HAP-1 (cell line): Measurements from ENCODE around the gene FASTKD3.

Source experiments
- DNase-seq, 2 experiments: peaks; one replicate each; pipeline ENCODE4 v3.0.0-alpha.2; 2016 to 2020; ENCODE audit warnings: low spot score in 2 of 2
- H3K27me3 ChIP-seq: fragments of 250-450 bp; sonication (Bioruptor Pico); 2 replicates; pipeline ENCODE4 v1.5.1; 2020; ENCODE audit warnings: low read depth, mild to moderate bottlenecking, moderate library complexity
- H3K36me3 ChIP-seq: fragments of 250-450 bp; sonication (Bioruptor Pico); replicated peaks from 2 replicates; pipeline ENCODE4 v1.5.1; 2020; ENCODE audit warnings: mild to moderate bottlenecking
- H3K4me1 ChIP-seq: fragments of 250-450 bp; sonication (Bioruptor Pico); 2 replicates; pipeline ENCODE4 v1.5.1; 2020; ENCODE audit warnings: mild to moderate bottlenecking
- H3K4me3 ChIP-seq: fragments of 250-450 bp; sonication (Bioruptor Pico); 2 replicates; pipeline ENCODE4 v1.5.1; 2020; ENCODE audit warnings: mild to moderate bottlenecking, moderate library complexity
- H3K9me3 ChIP-seq: fragments of 250-450 bp; sonication (Bioruptor Pico); 2 replicates; pipeline ENCODE4 v1.5.1; 2020; ENCODE audit warnings: mild to moderate bottlenecking, moderate library complexity
- in situ Hi-C: fragments of 300-500 bp; cut with MboI; formaldehyde crosslinking; loops from 3 replicates; pipeline ENCODE4 v1.14.3; 2020; ENCODE audit warnings: low sequenced_read_pairs, inconsistent platforms, mixed read lengths

The FASTKD3 gene

DNA sequence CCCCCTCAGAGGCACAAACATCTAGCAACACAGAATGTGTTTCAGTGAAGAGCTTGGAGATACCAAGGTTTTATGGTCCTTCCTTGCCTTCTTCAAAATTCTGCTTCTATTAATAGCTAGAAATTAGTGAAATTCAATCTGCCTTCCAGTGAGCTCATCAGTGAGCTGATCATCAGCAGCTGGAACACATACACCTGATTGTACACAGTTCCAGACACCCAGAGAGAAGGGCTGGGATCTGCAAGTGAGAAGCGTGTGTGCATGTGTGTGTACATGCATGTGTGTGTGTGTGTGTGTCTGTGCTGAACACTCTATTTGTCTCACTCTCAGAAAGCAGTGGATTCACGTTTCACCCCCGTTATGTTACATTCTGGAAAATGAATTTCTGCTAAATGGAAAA, 46.4 kb downstream of the FASTKD3 start:
- Histone ChIP-seq H3K36me3 (no peaks in the 10 kb centered on the region), H3K4me3 (no peak overlapping the region), H3K4me1 (no peaks in the 10 kb centered on the region), H3K27me3 (peaks cover 5% of the 10 kb centered on the region), H3K9me3 (no peaks in the 10 kb centered on the region)
- in situ Hi-C loops = no loop called here
- no peak for DNase-seq

- Histone ChIP-seq H3K4me1 (peaks cover 2% of the 10 kb centered on the region; the same call in 1 of the 2 replicates), H3K9me3 (no peaks in the 10 kb centered on the region), H3K36me3 (no peaks in the 10 kb centered on the region), H3K4me3 (no peak overlapping the region), H3K27me3 (no peaks in the 10 kb centered on the region)
- in situ Hi-C loops = no loop called here
- no peak for DNase-seq
Measured at GRCh38 chr5:7816535-7816901, 52.3 kb downstream of the FASTKD3 start.

DNA sequence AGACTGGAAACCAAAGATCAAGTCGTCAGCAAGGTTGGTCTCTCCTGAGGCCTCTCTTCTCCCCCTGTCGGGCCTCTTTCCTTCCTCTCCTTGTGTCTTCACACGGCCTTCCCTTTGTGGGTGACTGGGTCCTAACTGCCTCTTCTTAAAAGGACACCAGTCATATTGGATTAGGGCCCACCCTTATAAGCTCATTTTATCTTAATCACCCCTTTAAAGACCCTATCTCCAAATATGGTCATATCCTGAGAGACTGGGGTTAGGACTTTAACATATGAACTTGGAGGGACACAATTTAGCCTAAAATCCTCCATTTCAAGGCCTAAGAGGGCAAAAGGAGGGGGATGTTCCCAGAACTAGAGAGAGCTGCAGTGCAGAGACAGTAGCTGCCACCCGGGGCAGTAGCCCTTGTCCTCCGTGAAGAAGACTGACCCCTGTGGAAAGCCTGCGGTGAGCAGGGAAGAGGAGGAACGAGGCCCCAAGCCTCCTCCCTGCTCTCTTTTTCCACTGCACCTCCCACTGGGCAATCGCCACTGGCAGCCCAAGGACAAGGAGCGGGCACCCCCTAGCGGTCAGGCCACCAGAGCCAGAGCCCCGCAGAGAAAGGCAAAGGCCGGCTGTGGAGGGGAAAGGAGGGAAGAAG, 52.8 kb downstream of the FASTKD3 start:
- Histone ChIP-seq H3K27me3 (no peaks in the 10 kb centered on the region), H3K4me3 (no peak overlapping the region), H3K9me3 (no peaks in the 10 kb centered on the region), H3K36me3 (no peaks in the 10 kb centered on the region), H3K4me1 (peaks cover 2% of the 10 kb centered on the region; the same call in 1 of the 2 replicates)
- DNase-seq = peak; percentile 72 to 90
- in situ Hi-C loops = no loop called here

GRCh38 chr5:7814816-7815215, 54.0 kb downstream of the FASTKD3 start:
- in situ Hi-C loops = no loop called here
- Histone ChIP-seq H3K36me3 (no peaks in the 10 kb centered on the region), H3K27me3 (no peaks in the 10 kb centered on the region), H3K4me3 (no peak overlapping the region), H3K4me1 (peaks cover 2% of the 10 kb centered on the region; the same call in 1 of the 2 replicates), H3K9me3 (no peaks in the 10 kb centered on the region)
- DNase-seq = no peak

DNA sequence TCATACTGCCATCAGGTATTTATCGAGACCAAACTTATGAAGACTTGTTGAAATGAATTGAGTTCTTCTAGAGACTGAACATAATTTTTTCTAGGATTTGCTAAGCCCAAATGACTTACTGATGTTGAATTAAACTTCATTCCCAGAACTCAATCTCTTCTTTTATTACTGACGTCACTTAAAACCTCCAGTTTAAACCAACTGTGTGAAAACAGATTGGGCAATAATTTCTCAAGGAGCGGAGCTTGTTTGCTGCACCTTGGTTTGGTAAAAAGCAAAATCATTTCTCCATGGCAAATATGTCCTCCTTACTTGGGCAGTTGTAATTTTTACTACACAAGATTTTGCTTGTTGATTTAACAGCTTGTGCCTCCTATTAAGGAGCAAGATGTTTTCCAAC, 55.3 kb downstream of the FASTKD3 start:
- Histone ChIP-seq H3K4me3 (no peak overlapping the region), H3K27me3 (no peaks in the 10 kb centered on the region), H3K36me3 (no peaks in the 10 kb centered on the region), H3K9me3 (no peaks in the 10 kb centered on the region), H3K4me1 (peaks cover 2% of the 10 kb centered on the region; the same call in 1 of the 2 replicates)
- in situ Hi-C loops = no loop called here
- DNase-seq = no peak

DNA sequence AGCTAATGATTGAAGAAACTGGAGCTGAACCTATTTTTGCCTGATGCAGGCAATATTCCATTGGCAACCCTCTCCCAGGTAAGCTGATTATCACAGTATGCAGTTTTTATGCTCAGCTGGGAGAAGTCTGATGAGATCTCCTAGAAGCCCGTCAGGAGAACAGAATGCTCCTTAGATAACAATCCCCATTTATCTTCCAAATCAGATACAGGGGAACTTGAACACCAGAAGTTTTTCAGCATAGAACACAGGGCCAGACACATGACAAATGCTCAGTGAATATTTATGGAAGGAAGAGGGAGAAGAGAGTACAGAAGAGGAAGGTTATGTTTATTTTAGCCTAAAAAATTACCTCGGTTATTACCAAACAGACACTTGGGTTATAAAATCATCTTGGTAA, 55.8 kb downstream of the FASTKD3 start:
- H3K4me1 ChIP-seq = peaks cover 2% of the 10 kb centered on the region; the same call in 1 of the 2 replicates
- no peak overlapping the region for H3K4me3 ChIP-seq
- H3K27me3 ChIP-seq = no peaks in the 10 kb centered on the region
- in situ Hi-C loops = no loop called here
- H3K36me3 ChIP-seq = no peaks in the 10 kb centered on the region
- DNase-seq = no peak
- no peaks in the 10 kb centered on the region for H3K9me3 ChIP-seq

GRCh38 chr5:7811715-7812114, 57.1 kb downstream of the FASTKD3 start:
- Histone ChIP-seq H3K27me3 (no peaks in the 10 kb centered on the region), H3K4me1 (peaks cover 2% of the 10 kb centered on the region; the same call in 1 of the 2 replicates), H3K36me3 (no peaks in the 10 kb centered on the region), H3K4me3 (no peak overlapping the region), H3K9me3 (no peaks in the 10 kb centered on the region)
- no peak for DNase-seq
- in situ Hi-C loops = no loop called here
